Stomach (tissue), 4 donors: Measurements from ENCODE around the gene DCST1.

Experiments
- EP300 ChIP-seq: sonication (generic); formaldehyde crosslinking; IDR thresholded peaks from one replicate; pipeline ENCODE4 v1.6.1; 2017; ENCODE audit warnings: antibody characterized with exemption
- TF ChIP-seq, protein P1 (sequence below), 7 experiments: fragments of 450-650 bp in 4 of 7; fragments of 200-600 bp in 3 of 7; sonication (generic) in 3 of 7; IDR thresholded peaks; one replicate each; pipeline ENCODE4 v1.5.1; 2016 to 2019; ENCODE audit warnings: antibody characterized with exemption in 7 of 7, control low read depth in 2 of 7, mild to moderate bottlenecking in 1 of 7

DNA sequence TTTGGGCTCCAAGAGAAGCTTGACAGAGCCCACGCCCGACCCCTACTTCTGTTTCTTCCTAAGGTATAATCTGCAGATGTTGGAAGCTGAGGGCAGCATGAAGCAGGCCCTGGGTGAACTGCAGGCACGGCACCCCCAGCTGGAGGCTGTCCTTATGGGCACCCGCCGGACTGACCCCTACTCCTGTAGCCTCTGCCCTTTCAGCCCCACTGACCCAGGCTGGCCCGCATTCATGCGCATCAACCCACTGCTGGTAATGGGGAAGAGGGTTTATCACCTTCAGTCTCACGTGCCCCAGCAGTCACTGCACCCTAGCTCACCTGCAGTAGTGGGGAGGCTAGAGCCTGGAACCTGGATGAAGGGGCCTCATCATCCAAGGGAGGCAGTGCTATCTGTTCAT, 43.3 kb upstream of the DCST1 start:
- TF ChIP-seq, protein P1, sequence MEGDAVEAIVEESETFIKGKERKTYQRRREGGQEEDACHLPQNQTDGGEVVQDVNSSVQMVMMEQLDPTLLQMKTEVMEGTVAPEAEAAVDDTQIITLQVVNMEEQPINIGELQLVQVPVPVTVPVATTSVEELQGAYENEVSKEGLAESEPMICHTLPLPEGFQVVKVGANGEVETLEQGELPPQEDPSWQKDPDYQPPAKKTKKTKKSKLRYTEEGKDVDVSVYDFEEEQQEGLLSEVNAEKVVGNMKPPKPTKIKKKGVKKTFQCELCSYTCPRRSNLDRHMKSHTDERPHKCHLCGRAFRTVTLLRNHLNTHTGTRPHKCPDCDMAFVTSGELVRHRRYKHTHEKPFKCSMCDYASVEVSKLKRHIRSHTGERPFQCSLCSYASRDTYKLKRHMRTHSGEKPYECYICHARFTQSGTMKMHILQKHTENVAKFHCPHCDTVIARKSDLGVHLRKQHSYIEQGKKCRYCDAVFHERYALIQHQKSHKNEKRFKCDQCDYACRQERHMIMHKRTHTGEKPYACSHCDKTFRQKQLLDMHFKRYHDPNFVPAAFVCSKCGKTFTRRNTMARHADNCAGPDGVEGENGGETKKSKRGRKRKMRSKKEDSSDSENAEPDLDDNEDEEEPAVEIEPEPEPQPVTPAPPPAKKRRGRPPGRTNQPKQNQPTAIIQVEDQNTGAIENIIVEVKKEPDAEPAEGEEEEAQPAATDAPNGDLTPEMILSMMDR (IDR thresholded peaks at IDR 0.05) = no peak
- TF ChIP-seq EP300 = no peak
